Femur (tissue), 1 donor: ENCODE data around the gene ZMAT3.
A peak's percentile ranks its signal among the peaks of the same experiment; 100 is the strongest.
"Not testable (repeated sequence)": the region's sequence is repeated elsewhere in the genome, so short reads cannot be mapped to it uniquely, and the experiment has no call there.

Source experiments
- DNase-seq: peaks from one replicate; pipeline ENCODE4 v3.0.0-alpha.2; 2017

ZMAT3 gene

GRCh38 chr3:179071323-179072099 is at the start of gene ZMAT3:
ZMAT3 (minus strand) TSS chr3:179071809; CDS start chr3:179067752, 4,057 bp downstream.
- DNase-seq: peak; percentile 93

- DNase-seq: no peak
Observed at GRCh38 chr3:179116816-179117215, 45.2 kb upstream of the ZMAT3 start.

GRCh38 chr3:179115444-179115843 is 43.8 kb upstream of the ZMAT3 start:
- not testable (repeated sequence) for DNase-seq

GRCh38 chr3:179113903-179114302 is 42.3 kb upstream of the ZMAT3 start:
- DNase-seq: no peak

- no peak for DNase-seq
Observed at GRCh38 chr3:179108086-179108485, 36.5 kb upstream of the ZMAT3 start.

GRCh38 chr3:179107617-179108016 is 36.0 kb upstream of the ZMAT3 start:
- no peak for DNase-seq

- no peak for DNase-seq
Observed at GRCh38 chr3:179105881-179106280, 34.3 kb upstream of the ZMAT3 start.

- DNase-seq: no peak
Observed at GRCh38 chr3:179100652-179101051, 29.0 kb upstream of the ZMAT3 start.

- no peak for DNase-seq
Observed at GRCh38 chr3:179098388-179099077, 26.9 kb upstream of the ZMAT3 start.

GRCh38 chr3:179093807-179094206 is 22.2 kb upstream of the ZMAT3 start:
- DNase-seq: no peak

GRCh38 chr3:179091113-179091512 is 19.5 kb upstream of the ZMAT3 start:
- no peak for DNase-seq

GRCh38 chr3:179088306-179088705 is 16.7 kb upstream of the ZMAT3 start:
- no peak for DNase-seq

GRCh38 chr3:179083977-179084376 is 12.4 kb upstream of the ZMAT3 start:
- no peak for DNase-seq

- DNase-seq: no peak
Observed at GRCh38 chr3:179082416-179082815, 10.8 kb upstream of the ZMAT3 start.

- DNase-seq: no peak
Observed at GRCh38 chr3:179081885-179082284, 10.3 kb upstream of the ZMAT3 start.

GRCh38 chr3:179079537-179079936 is 7.9 kb upstream of the ZMAT3 start:
- DNase-seq: no peak

- no peak for DNase-seq
Observed at GRCh38 chr3:179076243-179077027, 4.8 kb upstream of the ZMAT3 start.

- DNase-seq: no peak
Observed at GRCh38 chr3:179074656-179075055, 3.0 kb upstream of the ZMAT3 start.

- no peak for DNase-seq
Observed at GRCh38 chr3:179073816-179074215, 2.2 kb upstream of the ZMAT3 start.

GRCh38 chr3:179072100-179072438 is 460 bp upstream of the ZMAT3 start:
- peak; percentile 54 for DNase-seq

- DNase-seq: no peak
Observed at GRCh38 chr3:179071027-179071322, 634 bp downstream of the ZMAT3 start.

- no peak for DNase-seq
Observed at GRCh38 chr3:179069762-179070390, 1.7 kb downstream of the ZMAT3 start.

- no peak for DNase-seq
Observed at GRCh38 chr3:179068779-179069530, 2.7 kb downstream of the ZMAT3 start.
